ENCODE measurements around the gene CDK16.
A peak's percentile ranks its signal among the peaks of the same experiment; 100 is the strongest.

CDK16 gene

GRCh38 chrX:47185241-47185640, 33.2 kb upstream of the CDK16 start:
- no peak for TF ChIP-seq CTCF (IDR thresholded peaks at IDR 0.05; ENCODE audit: insufficient read depth, missing control alignments)
- DNase-seq (ENCODE audit: insufficient read length, low spot score): no peak
- FAIRE-seq: no peak

- no peak for FAIRE-seq
- no peak for TF ChIP-seq CTCF (IDR thresholded peaks at IDR 0.05; ENCODE audit: insufficient read depth, missing control alignments)
Measured at GRCh38 chrX:47186096-47186740, 32.3 kb upstream of the CDK16 start.

GRCh38 chrX:47187106-47187677, 31.3 kb upstream of the CDK16 start:
- FAIRE-seq (no peak), DNase-seq (ENCODE audit: insufficient read length, low spot score) (no peak)
- TF ChIP-seq CTCF (IDR thresholded peaks at IDR 0.05; ENCODE audit: insufficient read depth, missing control alignments): no peak

More at GRCh38 chrX:47186096-47186740, 32.3 kb upstream of the CDK16 start:
- DNase-seq (ENCODE audit: insufficient read length, low spot score): no peak

GRCh38 chrX:47189906-47190305, 28.6 kb upstream of the CDK16 start:
- no peak for TF ChIP-seq CTCF (IDR thresholded peaks at IDR 0.05; ENCODE audit: insufficient read depth, missing control alignments)
- no peak for FAIRE-seq
- no peak for DNase-seq (ENCODE audit: insufficient read length, low spot score)

- no peak for TF ChIP-seq CTCF (IDR thresholded peaks at IDR 0.05; ENCODE audit: insufficient read depth, missing control alignments)
- DNase-seq (ENCODE audit: insufficient read length, low spot score) (peak; percentile 56), FAIRE-seq (no peak)
Measured at GRCh38 chrX:47190445-47191269, 27.8 kb upstream of the CDK16 start.

- DNase-seq (ENCODE audit: insufficient read length, low spot score) (no peak), FAIRE-seq (no peak)
- TF ChIP-seq CTCF (IDR thresholded peaks at IDR 0.05; ENCODE audit: insufficient read depth, missing control alignments): no peak
Measured at GRCh38 chrX:47191331-47191730, 27.1 kb upstream of the CDK16 start.
